Stomach (tissue), 9 donors: ENCODE data around the gene MAP3K1. TPM values are rescaled to one million over a fixed set of nuclear protein-coding genes. Genes with fewer than 3 reads are reported as not detected.
A peak's percentile ranks its signal among the peaks of the same experiment; 100 is the strongest.

Source experiments
- DNase-seq, 2 donors: peaks; one replicate each; pipeline versions ENCODE4 v3.0.0 to v3.0.0-alpha.2; 2013 to 2019
- H3K27ac ChIP-seq, 5 donors: fragments of 200-600 bp in 4 of 5; sonication (generic) in 4 of 5; one replicate each; pipeline ENCODE4 v1.5.1; 2013 to 2019; ENCODE audit warnings: mild to moderate bottlenecking in 1 of 5, moderate library complexity in 1 of 5
- H3K27me3 ChIP-seq, 3 donors: fragments of 200-600 bp; sonication (generic); one replicate each; pipeline ENCODE4 v1.5.1; 2017 to 2019; ENCODE audit warnings: mixed run types in 1 of 3
- H3K36me3 ChIP-seq, 4 donors: fragments of 200-600 bp; sonication (generic); 1 replicate in 3 of 4; 2 replicates in 1 of 4; pipeline ENCODE4 v1.5.1; 2016 to 2019
- H3K4me1 ChIP-seq, 4 donors: fragments of 200-600 bp; sonication (generic); one replicate each; pipeline ENCODE4 v1.5.1; 2016 to 2019
- H3K4me3 ChIP-seq, 4 donors: fragments of 200-600 bp; sonication (generic) in 3 of 4; one replicate each; pipeline ENCODE4 v1.5.1; 2016 to 2019; ENCODE audit warnings: mild to moderate bottlenecking in 1 of 4
- H3K9me3 ChIP-seq, 4 donors: fragments of 200-600 bp; sonication (generic); one replicate each; pipeline ENCODE4 v1.5.1; 2016 to 2019
- CTCF ChIP-seq, 7 experiments: fragments of 450-650 bp in 4 of 7; fragments of 200-600 bp in 3 of 7; sonication (generic) in 3 of 7; IDR thresholded peaks; one replicate each; pipeline ENCODE4 v1.5.1; 2016 to 2019; ENCODE audit warnings: antibody characterized with exemption in 7 of 7, control low read depth in 2 of 7, mild to moderate bottlenecking in 1 of 7
- EP300 ChIP-seq: sonication (generic); formaldehyde crosslinking; IDR thresholded peaks from one replicate; pipeline ENCODE4 v1.6.1; 2017; ENCODE audit warnings: antibody characterized with exemption
- POLR2A ChIP-seq, 4 donors: fragments of 450-650 bp; IDR thresholded peaks; one replicate each; pipeline ENCODE4 v1.6.1; 2016; ENCODE audit warnings: antibody characterized with exemption in 4 of 4, control low read depth in 2 of 4, mild to moderate bottlenecking in 1 of 4, moderate library complexity in 1 of 4
- POLR2AphosphoS5 ChIP-seq, 3 donors: sonication (generic); formaldehyde crosslinking; IDR thresholded peaks; one replicate each; pipeline ENCODE4 v1.6.1; 2016; ENCODE audit warnings: antibody characterized with exemption in 3 of 3
- WGBS, 5 donors: extraction: QIAGEN DNeasy Blood & Tissue Kit in 3 of 5; methylation state at CpG; one replicate each; pipeline versions ENCODE4 v1.1.5 to v1.1.7; 2013 to 2018; 5-methylcytosine and 5-hydroxymethylcytosine counted together
- intact Hi-C: fragments of 100-400 bp; cut with DNase I; formaldehyde crosslinking; loops from one replicate; pipeline ENCODE4 v1.15.1; 2023; ENCODE audit warnings: low total_unique reads
- polyA plus RNA-seq, 3 donors: library from polyadenylated mRNA; stranded (reverse); fragments of 200-250 nt; gene quantifications; one replicate each; pipeline ENCODE4 v1.2.3, GENCODE V29; 2013
- total RNA-seq, 5 donors: library from RNA; depleted of rRNA; stranded (reverse); fragments of >200 nt; gene quantifications; one replicate each; pipeline versions ENCODE4 v1.1.0 to v1.2.3, GENCODE V29; 2014 to 2016
- donor health status: healthy with polysubstance abuse.
- donor health status: Bipolar disorder and iron deficiency.
- donor health status: healthy.

MAP3K1 gene
- total and polyA plus RNA-seq, 8 donors = 3.8 to 30.7 (median 7.7) TPM

DNA sequence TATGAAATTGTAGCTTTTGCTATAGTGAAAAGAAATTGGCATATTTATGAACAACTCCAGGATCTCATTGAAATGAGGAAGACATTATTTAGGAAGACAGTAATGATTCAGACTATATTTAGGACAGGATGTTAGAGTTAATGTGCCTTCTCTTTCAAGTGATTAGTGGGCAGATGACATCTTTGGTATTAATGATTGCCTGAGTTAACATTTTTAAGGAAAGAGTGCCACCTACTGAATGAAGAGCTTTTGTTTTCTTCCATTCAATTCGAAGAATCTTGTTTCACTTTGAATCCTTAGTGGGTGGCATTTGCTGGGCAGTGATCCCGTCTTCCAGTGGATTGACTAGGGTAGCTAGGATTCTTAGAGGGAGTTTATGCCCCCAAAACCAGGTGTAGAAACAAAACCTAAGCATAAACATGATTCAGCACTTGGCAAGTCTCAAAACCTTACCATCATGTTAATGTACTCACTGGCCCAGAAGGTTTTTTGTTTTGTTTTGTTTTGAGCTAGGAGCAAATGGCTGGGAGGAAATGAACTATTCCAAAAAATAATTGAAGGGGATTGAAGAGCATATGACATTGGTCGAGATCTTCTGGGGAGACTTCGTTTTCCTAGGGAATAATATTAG lies 23.2 kb downstream of the MAP3K1 start:
- H3K27ac ChIP-seq = peak overlapping the region in 3 of 5 donors; percentile 30 to 69 (median 36)
- TF ChIP-seq CTCF (IDR thresholded peaks at IDR 0.05) (peak in 5 of 7 experiments; percentile 12 to 59 (median 43)), POLR2A (IDR thresholded peaks at IDR 0.05) (no peak), POLR2AphosphoS5 (IDR thresholded peaks at IDR 0.05) (peak in 1 of 3 donors; percentile 10)
- no peaks in the 10 kb centered on the region for H3K9me3 ChIP-seq
- peak overlapping the region in 1 of 4 donors; percentile 14 for H3K4me3 ChIP-seq
- intact Hi-C loops = loop anchor here (5.0 kb wide), 1 partner anchor 571 kb away; no protein-coding TSS in a partner anchor
- H3K27me3 ChIP-seq = no peaks in the 10 kb centered on the region
- 15 to 21% (median 17%) methylated on average over 4 of the region's 4 CpGs for WGBS, 5 donors
- H3K36me3 ChIP-seq = no peaks in the 10 kb centered on the region
- DNase-seq = peak in 1 of 2 donors; percentile 76
- peaks cover 11 to 80% (median 48%) of the 10 kb centered on the region in 4 donors for H3K4me1 ChIP-seq

DNA sequence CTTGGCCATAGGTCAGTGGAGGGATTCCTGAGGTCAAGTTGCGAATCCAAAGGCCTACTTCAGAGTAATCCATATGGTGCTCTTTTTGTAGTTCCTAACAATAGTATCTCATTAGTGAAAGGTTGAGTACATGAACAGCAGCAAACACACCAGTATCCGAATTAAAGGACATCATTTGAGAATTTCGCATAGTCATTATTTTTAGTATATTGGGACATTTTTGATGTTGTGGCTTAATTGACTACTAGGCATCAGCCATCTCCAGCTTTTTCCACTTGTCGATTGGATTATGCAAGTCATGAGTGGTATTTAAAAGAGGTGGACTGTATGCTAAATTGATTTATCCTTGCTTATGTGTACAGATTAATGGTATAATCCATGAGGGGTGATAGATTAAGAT lies 23.7 kb downstream of the MAP3K1 start:
- Histone ChIP-seq H3K27ac (peak overlapping the region in 3 of 5 donors; percentile 30 to 69 (median 36)), H3K4me3 (peak overlapping the region in 1 of 4 donors; percentile 14), H3K9me3 (no peaks in the 10 kb centered on the region), H3K4me1 (peaks cover 9 to 75% (median 42%) of the 10 kb centered on the region in 4 donors), H3K36me3 (no peaks in the 10 kb centered on the region), H3K27me3 (no peaks in the 10 kb centered on the region)
- 78 to 85% (median 84%) methylated on average over 4 of the region's 4 CpGs for WGBS, 5 donors
- no peak for DNase-seq
- TF ChIP-seq EP300 (no peak), POLR2AphosphoS5 (IDR thresholded peaks at IDR 0.05) (no peak), POLR2A (IDR thresholded peaks at IDR 0.05) (no peak), CTCF (IDR thresholded peaks at IDR 0.05) (no peak)
- intact Hi-C loops = loop anchor here (5.0 kb wide), 1 partner anchor 572 kb away; no protein-coding TSS in a partner anchor

- Histone ChIP-seq H3K27ac (no peak overlapping the region), H3K36me3 (no peaks in the 10 kb centered on the region), H3K27me3 (no peaks in the 10 kb centered on the region), H3K4me1 (peaks cover 8 to 73% (median 40%) of the 10 kb centered on the region in 4 donors), H3K9me3 (no peaks in the 10 kb centered on the region), H3K4me3 (no peak overlapping the region)
- intact Hi-C loops = no loop called here
- no peak for DNase-seq
- 85 to 93% (median 90%) methylated on average over 7 of the region's 7 CpGs for WGBS, 5 donors
- TF ChIP-seq CTCF (IDR thresholded peaks at IDR 0.05) = no peak
- no peak for TF ChIP-seq POLR2AphosphoS5 (IDR thresholded peaks at IDR 0.05)
- TF ChIP-seq EP300 = no peak
- TF ChIP-seq POLR2A (IDR thresholded peaks at IDR 0.05) = no peak
These were observed 25.2 kb downstream of the MAP3K1 start for GRCh38 chr5:56840597-56840996.

DNA sequence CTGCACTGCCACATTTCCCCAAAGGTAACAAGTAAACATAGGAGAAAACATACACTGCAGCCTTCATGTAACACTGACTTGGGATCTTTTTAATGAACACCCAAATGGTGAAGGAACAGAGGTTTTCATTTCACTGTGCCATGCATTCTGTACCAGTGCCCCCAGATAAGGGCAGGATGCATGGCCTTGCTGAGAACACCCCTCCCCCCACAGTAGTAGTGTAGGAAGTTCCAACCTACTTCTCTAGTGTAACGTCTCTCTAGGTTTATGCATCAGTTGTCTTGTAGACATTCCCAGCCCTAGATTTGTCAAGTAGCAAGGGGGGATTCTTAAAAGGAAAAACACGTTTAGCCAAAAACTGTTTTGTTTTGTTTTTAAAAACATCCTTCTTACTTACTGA lies 29.9 kb downstream of the MAP3K1 start:
- TF ChIP-seq POLR2AphosphoS5 (IDR thresholded peaks at IDR 0.05) (no peak), POLR2A (IDR thresholded peaks at IDR 0.05) (no peak), EP300 (no peak), CTCF (IDR thresholded peaks at IDR 0.05) (no peak)
- no peaks in the 10 kb centered on the region for H3K9me3 ChIP-seq
- DNase-seq = no peak
- H3K27me3 ChIP-seq = no peaks in the 10 kb centered on the region
- peaks cover 5 to 78% (median 43%) of the 10 kb centered on the region in 4 donors for H3K4me1 ChIP-seq
- 42 to 54% (median 48%) methylated on average over 2 of the region's 2 CpGs for WGBS, 5 donors
- H3K36me3 ChIP-seq = no peaks in the 10 kb centered on the region
- no peak overlapping the region for H3K27ac ChIP-seq
- H3K4me3 ChIP-seq = no peak overlapping the region
- intact Hi-C loops = no loop called here
